Measurements from ENCODE around the gene ABCC4. TPM values are rescaled to one million over a fixed set of nuclear protein-coding genes. Genes with fewer than 3 reads are reported as not detected.
A peak's percentile ranks its signal among the peaks of the same experiment; 100 is the strongest.

Gene ABCC4
- total RNA-seq, 1 donor from 2014 or later: 11.7 TPM

- ATAC-seq (ENCODE audit: low read depth): peak; percentile 57
- TF ChIP-seq, protein P1, sequence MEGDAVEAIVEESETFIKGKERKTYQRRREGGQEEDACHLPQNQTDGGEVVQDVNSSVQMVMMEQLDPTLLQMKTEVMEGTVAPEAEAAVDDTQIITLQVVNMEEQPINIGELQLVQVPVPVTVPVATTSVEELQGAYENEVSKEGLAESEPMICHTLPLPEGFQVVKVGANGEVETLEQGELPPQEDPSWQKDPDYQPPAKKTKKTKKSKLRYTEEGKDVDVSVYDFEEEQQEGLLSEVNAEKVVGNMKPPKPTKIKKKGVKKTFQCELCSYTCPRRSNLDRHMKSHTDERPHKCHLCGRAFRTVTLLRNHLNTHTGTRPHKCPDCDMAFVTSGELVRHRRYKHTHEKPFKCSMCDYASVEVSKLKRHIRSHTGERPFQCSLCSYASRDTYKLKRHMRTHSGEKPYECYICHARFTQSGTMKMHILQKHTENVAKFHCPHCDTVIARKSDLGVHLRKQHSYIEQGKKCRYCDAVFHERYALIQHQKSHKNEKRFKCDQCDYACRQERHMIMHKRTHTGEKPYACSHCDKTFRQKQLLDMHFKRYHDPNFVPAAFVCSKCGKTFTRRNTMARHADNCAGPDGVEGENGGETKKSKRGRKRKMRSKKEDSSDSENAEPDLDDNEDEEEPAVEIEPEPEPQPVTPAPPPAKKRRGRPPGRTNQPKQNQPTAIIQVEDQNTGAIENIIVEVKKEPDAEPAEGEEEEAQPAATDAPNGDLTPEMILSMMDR (IDR thresholded peaks at IDR 0.05): no peak
- DNase-seq: no peak
- Mint-ChIP-seq H3K4me1 (peaks cover 40% of the 10 kb centered on the region), H3K4me3 (no peak overlapping the region), H3K27ac (peak overlapping the region; percentile 63), H3K9me3 (no peaks in the 10 kb centered on the region), H3K27me3 (no peaks in the 10 kb centered on the region), H3K36me3 (ENCODE audit: low read depth) (peaks cover 4% of the 10 kb centered on the region)
- ChIA-PET CTCF (no interaction called here), POLR2A (interaction anchor here (1.2 kb wide), 1 partner anchor 12 kb away, joined by 5 read pairs; no protein-coding TSS in a partner anchor)
- intact Hi-C loops (cut with micrococcal nuclease): loop anchor here (1.0 to 5.0 kb wide), 2 partner anchors 12 to 43 kb away; no protein-coding TSS in a partner anchor
Measured at GRCh38 chr13:95239283-95239682, 62.0 kb downstream of the ABCC4 start.

DNA sequence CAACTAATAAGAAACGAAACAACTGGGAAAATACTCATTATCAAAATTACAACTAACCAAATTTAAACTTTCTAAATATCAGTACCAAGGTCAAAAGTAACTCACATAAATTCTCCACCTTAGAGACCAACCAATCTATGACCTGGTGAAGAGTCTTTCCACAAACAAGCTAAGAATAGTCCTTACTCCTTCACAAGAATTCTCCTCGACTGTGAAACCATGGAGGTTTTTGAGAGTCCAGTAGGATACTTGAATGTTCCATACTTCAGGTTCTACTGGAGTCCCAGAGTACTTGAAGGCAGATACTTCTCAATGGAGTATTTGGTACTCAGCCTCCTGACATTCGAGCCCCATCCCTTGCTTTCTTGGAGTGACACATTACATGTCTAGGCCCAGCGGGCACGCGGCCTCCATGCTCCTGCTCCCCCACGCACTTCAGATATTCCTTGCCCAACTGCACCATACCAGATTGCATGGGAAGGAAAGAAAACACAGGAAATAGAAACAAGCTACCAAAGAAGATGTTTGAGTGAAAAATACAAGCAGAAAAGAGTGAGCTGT is 63.9 kb downstream of the ABCC4 start:
- DNase-seq: no peak

DNA sequence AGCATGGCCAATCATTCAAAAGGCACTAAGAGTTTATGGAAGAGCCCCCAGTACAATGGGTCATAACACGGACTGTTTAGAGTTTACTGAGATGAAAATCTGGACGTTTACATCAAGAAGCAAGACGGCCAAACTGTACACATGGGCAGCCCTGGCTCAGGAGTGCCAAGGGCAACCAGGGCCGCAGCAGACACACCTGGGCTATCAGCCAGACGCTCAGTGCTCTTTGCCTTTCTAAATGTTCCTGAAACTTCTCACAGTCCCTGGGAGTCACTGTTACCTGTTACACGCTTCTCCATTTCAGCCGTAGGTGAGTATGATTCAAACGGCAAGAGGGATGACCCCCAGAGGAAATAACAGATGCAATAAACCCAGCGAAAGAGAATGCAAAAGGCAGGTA is 64.5 kb downstream of the ABCC4 start:
- POLR2A ChIA-PET: no interaction called here
- intact Hi-C loops (cut with micrococcal nuclease): loop anchor here (5.0 kb wide), 1 partner anchor 46 kb away; no protein-coding TSS in a partner anchor
- peaks cover 2% of the 10 kb centered on the region for H3K36me3 Mint-ChIP-seq (ENCODE audit: low read depth)
- CTCF ChIA-PET: no interaction called here
- H3K4me1 Mint-ChIP-seq: peaks cover 52% of the 10 kb centered on the region
- ATAC-seq (ENCODE audit: low read depth): no peak
- no peak overlapping the region for H3K27ac Mint-ChIP-seq
- no peak overlapping the region for H3K4me3 Mint-ChIP-seq
- TF ChIP-seq, protein P1 (IDR thresholded peaks at IDR 0.05): no peak
- H3K9me3 Mint-ChIP-seq: no peaks in the 10 kb centered on the region
- H3K27me3 Mint-ChIP-seq: no peaks in the 10 kb centered on the region
- no peak for DNase-seq

More for the DNA sequence above, 63.9 kb downstream of the ABCC4 start:
- POLR2A ChIA-PET: no interaction called here
- CTCF ChIA-PET: no interaction called here
- Mint-ChIP-seq H3K4me3 (no peak overlapping the region), H3K36me3 (ENCODE audit: low read depth) (peaks cover 4% of the 10 kb centered on the region), H3K27me3 (no peaks in the 10 kb centered on the region), H3K4me1 (peaks cover 52% of the 10 kb centered on the region), H3K27ac (no peak overlapping the region), H3K9me3 (no peaks in the 10 kb centered on the region)
- no peak for ATAC-seq (ENCODE audit: low read depth)
- intact Hi-C loops (cut with micrococcal nuclease): loop anchor here (5.0 kb wide), 1 partner anchor 45 kb away; no protein-coding TSS in a partner anchor
- TF ChIP-seq, protein P1 (IDR thresholded peaks at IDR 0.05): no peak

- Mint-ChIP-seq H3K27me3 (no peaks in the 10 kb centered on the region), H3K27ac (no peak overlapping the region), H3K4me1 (peaks cover 52% of the 10 kb centered on the region), H3K36me3 (ENCODE audit: low read depth) (peaks cover 2% of the 10 kb centered on the region), H3K9me3 (no peaks in the 10 kb centered on the region), H3K4me3 (no peak overlapping the region)
- no peak for ATAC-seq (ENCODE audit: low read depth)
- DNase-seq: no peak
- POLR2A ChIA-PET: no interaction called here
- CTCF ChIA-PET: no interaction called here
- TF ChIP-seq, protein P1 (IDR thresholded peaks at IDR 0.05): no peak
- intact Hi-C loops (cut with micrococcal nuclease): loop anchor here (5.0 kb wide), 1 partner anchor 46 kb away; no protein-coding TSS in a partner anchor
Measured at GRCh38 chr13:95235974-95236373, 65.3 kb downstream of the ABCC4 start.

- peaks cover 52% of the 10 kb centered on the region for H3K4me1 Mint-ChIP-seq
- DNase-seq (no peak), ATAC-seq (ENCODE audit: low read depth) (no peak)
- no peaks in the 10 kb centered on the region for H3K27me3 Mint-ChIP-seq
- H3K36me3 Mint-ChIP-seq (ENCODE audit: low read depth): peaks cover 2% of the 10 kb centered on the region
- ChIA-PET POLR2A (no interaction called here), CTCF (no interaction called here)
- peak overlapping the region; percentile 41 for H3K27ac Mint-ChIP-seq
- intact Hi-C loops (cut with micrococcal nuclease): loop anchor here (5.0 kb wide), 1 partner anchor 47 kb away; no protein-coding TSS in a partner anchor
- no peaks in the 10 kb centered on the region for H3K9me3 Mint-ChIP-seq
- H3K4me3 Mint-ChIP-seq: no peak overlapping the region
- TF ChIP-seq, protein P1 (IDR thresholded peaks at IDR 0.05): no peak
Measured at GRCh38 chr13:95235199-95235756, 66.0 kb downstream of the ABCC4 start.
